HuH-7.5 (cell line): ENCODE results near the gene C5orf52.
"Not testable (repeated sequence)": the region's sequence is repeated elsewhere in the genome, so short reads cannot be mapped to it uniquely, and the experiment has no call there.

Source experiments
- DNase-seq: peaks from one replicate; pipeline ENCODE4 v3.0.0; 2011; ENCODE audit warnings: low spot score

C5orf52 gene

GRCh38 chr5:157679801-157680200 lies 8.5 kb downstream of the C5orf52 start:
- no peak for DNase-seq

GRCh38 chr5:157680239-157680638 lies 8.9 kb downstream of the C5orf52 start:
- no peak for DNase-seq

- no peak for DNase-seq
Observed at GRCh38 chr5:157681048-157681447, 9.7 kb downstream of the C5orf52 start.

GRCh38 chr5:157682257-157682656 lies 10.9 kb downstream of the C5orf52 start:
- DNase-seq, result no peak

- not testable (repeated sequence) for DNase-seq
Observed at GRCh38 chr5:157686276-157687197, 15.2 kb downstream of the C5orf52 start.

- DNase-seq, result no peak
Observed at GRCh38 chr5:157687198-157687554, 15.8 kb downstream of the C5orf52 start.

GRCh38 chr5:157689942-157690689 lies 18.8 kb downstream of the C5orf52 start:
- no peak for DNase-seq

GRCh38 chr5:157690690-157691433 lies 19.5 kb downstream of the C5orf52 start:
- DNase-seq, result no peak

- DNase-seq, result not testable (repeated sequence)
Observed at GRCh38 chr5:157693816-157694215, 22.5 kb downstream of the C5orf52 start.

GRCh38 chr5:157696154-157696553 lies 24.8 kb downstream of the C5orf52 start:
- DNase-seq, result not testable (repeated sequence)

GRCh38 chr5:157698674-157699073 lies 27.3 kb downstream of the C5orf52 start:
- DNase-seq, result not testable (repeated sequence)

- DNase-seq, result no peak
Observed at GRCh38 chr5:157703736-157704135, 32.4 kb downstream of the C5orf52 start.

GRCh38 chr5:157708866-157709265 lies 37.5 kb downstream of the C5orf52 start:
- DNase-seq, result no peak

GRCh38 chr5:157709346-157709745 lies 38.0 kb downstream of the C5orf52 start:
- DNase-seq, result no peak

GRCh38 chr5:157710431-157710830 lies 39.1 kb downstream of the C5orf52 start:
- DNase-seq, result no peak

GRCh38 chr5:157710882-157711281 lies 39.5 kb downstream of the C5orf52 start:
- no peak for DNase-seq

GRCh38 chr5:157713830-157714595 lies 42.7 kb downstream of the C5orf52 start:
- no peak for DNase-seq

- no peak for DNase-seq
Observed at GRCh38 chr5:157714596-157714864, 43.2 kb downstream of the C5orf52 start.

- peak; percentile 32 for DNase-seq
Observed at GRCh38 chr5:157718519-157718918, 47.2 kb downstream of the C5orf52 start.

- DNase-seq, result no peak
Observed at GRCh38 chr5:157719245-157719644, 47.9 kb downstream of the C5orf52 start.

GRCh38 chr5:157721159-157721558 lies 49.8 kb downstream of the C5orf52 start:
- DNase-seq, result no peak

GRCh38 chr5:157722895-157723294 lies 51.6 kb downstream of the C5orf52 start:
- DNase-seq, result not testable (repeated sequence)
